Left kidney (tissue), 1 donor: ENCODE data around the gene POMP. TPM values are rescaled to one million over a fixed set of nuclear protein-coding genes. Genes with fewer than 3 reads are reported as not detected.

ENCODE experiments used
- polyA plus RNA-seq: library from polyadenylated mRNA; unstranded; fragments of 120-200 nt; gene quantifications from one replicate; pipeline ENCODE4 v1.2.1, GENCODE V29; 2013; ENCODE audit not compliant: insufficient read length

Gene POMP
- polyA plus RNA-seq, 1 donor: 91.5 TPM

Other genes starting within 250 kb of the POMP start
- 33.8 TPM for gene FLT1, start 164.0 kb upstream of the POMP start, polyA plus RNA-seq
- gene SLC46A3, start 59.8 kb downstream of the POMP start, polyA plus RNA-seq: 2.0 TPM
- gene MTUS2, start 161.2 kb downstream of the POMP start, polyA plus RNA-seq: 0.52 TPM